ENCODE results near the gene CASP7. TPM values are rescaled to one million over a fixed set of nuclear protein-coding genes. Genes with fewer than 3 reads are reported as not detected.

CASP7 gene
- total RNA-seq, 2 donors from 2014 or later: 11.0 to 24.0 TPM

- H3K27ac ChIP-seq: no peak overlapping the region
- ATAC-seq (ENCODE audit: insufficient number of reproducible peaks, low FRiP score, low read depth) (no peak), DNase-seq (ENCODE audit: low spot score) (no peak)
- H3K27me3 ChIP-seq (replicated peaks; ENCODE audit: insufficient read depth): no peaks in the 10 kb centered on the region
- H3K36me3 ChIP-seq: no peaks in the 10 kb centered on the region
- H3K4me1 ChIP-seq (ENCODE audit: control insufficient read depth in 1 of 2, low read depth in 2 of 2): no peaks in the 10 kb centered on the region
- H3K4me3 ChIP-seq: no peak overlapping the region
- no peaks in the 10 kb centered on the region for H3K9me3 ChIP-seq
- TF ChIP-seq CTCF (IDR thresholded peaks at IDR 0.05): no peak
Observed at GRCh38 chr10:113756940-113757543, 77.3 kb downstream of the CASP7 start.

GRCh38 chr10:113762083-113762482 lies 82.4 kb downstream of the CASP7 start:
- ATAC-seq (ENCODE audit: insufficient number of reproducible peaks, low FRiP score, low read depth): no peak
- TF ChIP-seq CTCF (IDR thresholded peaks at IDR 0.05): no peak
- Histone ChIP-seq H3K36me3 (no peaks in the 10 kb centered on the region), H3K27ac (no peak overlapping the region), H3K4me1 (ENCODE audit: control insufficient read depth in 1 of 2, low read depth in 2 of 2) (no peaks in the 10 kb centered on the region), H3K9me3 (peaks cover 5% of the 10 kb centered on the region), H3K27me3 (replicated peaks; ENCODE audit: insufficient read depth) (no peaks in the 10 kb centered on the region), H3K4me3 (no peak overlapping the region)
- no peak for DNase-seq (ENCODE audit: low spot score)

- peaks cover 5% of the 10 kb centered on the region for H3K9me3 ChIP-seq
- ATAC-seq (ENCODE audit: insufficient number of reproducible peaks, low FRiP score, low read depth) (no peak), DNase-seq (ENCODE audit: low spot score) (no peak)
- no peak overlapping the region for H3K4me3 ChIP-seq
- no peaks in the 10 kb centered on the region for H3K36me3 ChIP-seq
- H3K4me1 ChIP-seq (ENCODE audit: control insufficient read depth in 1 of 2, low read depth in 2 of 2): no peaks in the 10 kb centered on the region
- TF ChIP-seq CTCF (IDR thresholded peaks at IDR 0.05): no peak
- no peaks in the 10 kb centered on the region for H3K27me3 ChIP-seq (replicated peaks; ENCODE audit: insufficient read depth)
- H3K27ac ChIP-seq: no peak overlapping the region
Observed at GRCh38 chr10:113764582-113764981, 84.9 kb downstream of the CASP7 start.

GRCh38 chr10:113765910-113766309 lies 86.2 kb downstream of the CASP7 start:
- H3K4me1 ChIP-seq (ENCODE audit: control insufficient read depth in 1 of 2, low read depth in 2 of 2): no peaks in the 10 kb centered on the region
- H3K4me3 ChIP-seq: no peak overlapping the region
- H3K27ac ChIP-seq: no peak overlapping the region
- H3K27me3 ChIP-seq (replicated peaks; ENCODE audit: insufficient read depth): no peaks in the 10 kb centered on the region
- no peak for ATAC-seq (ENCODE audit: insufficient number of reproducible peaks, low FRiP score, low read depth)
- H3K9me3 ChIP-seq: peaks cover 5% of the 10 kb centered on the region
- no peaks in the 10 kb centered on the region for H3K36me3 ChIP-seq
- DNase-seq (ENCODE audit: low spot score): no peak
- TF ChIP-seq CTCF (IDR thresholded peaks at IDR 0.05): no peak

GRCh38 chr10:113767222-113767621 lies 87.5 kb downstream of the CASP7 start:
- Histone ChIP-seq H3K4me1 (ENCODE audit: control insufficient read depth in 1 of 2, low read depth in 2 of 2) (no peaks in the 10 kb centered on the region), H3K27ac (no peak overlapping the region), H3K9me3 (peaks cover 5% of the 10 kb centered on the region), H3K27me3 (replicated peaks; ENCODE audit: insufficient read depth) (no peaks in the 10 kb centered on the region), H3K4me3 (no peak overlapping the region), H3K36me3 (no peaks in the 10 kb centered on the region)
- ATAC-seq (ENCODE audit: insufficient number of reproducible peaks, low FRiP score, low read depth) (no peak), DNase-seq (ENCODE audit: low spot score) (no peak)
- no peak for TF ChIP-seq CTCF (IDR thresholded peaks at IDR 0.05)
